Measurements from ENCODE around the gene SEMA5B.
A peak's percentile ranks its signal among the peaks of the same experiment; 100 is the strongest.

The SEMA5B gene

DNA sequence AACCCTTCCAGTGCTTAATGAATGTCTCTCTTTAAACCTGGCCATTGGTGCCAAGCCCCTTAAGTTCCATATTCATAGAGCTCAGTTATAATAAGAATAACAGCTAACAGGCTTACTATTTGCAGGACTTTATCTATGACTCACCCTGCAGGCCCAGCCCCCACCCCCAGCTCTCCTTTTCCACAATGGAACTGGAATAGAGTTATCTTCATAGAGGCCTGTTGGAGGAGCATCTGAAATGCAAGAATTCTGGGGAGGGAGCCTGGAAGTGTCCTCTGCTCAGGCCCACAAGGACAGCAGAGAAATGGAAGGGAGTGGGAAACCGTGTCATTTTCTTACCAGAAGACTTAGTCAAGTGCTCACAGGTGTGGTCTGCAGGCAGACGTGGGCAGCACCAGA lies 52.8 kb downstream of the SEMA5B start:
- Histone ChIP-seq H4K8ac (ENCODE audit: low read depth, low read length) (no peak overlapping the region), H3K14ac (ENCODE audit: low read length) (peak overlapping the region; percentile 15), H2BK12ac (ENCODE audit: low read length) (peak overlapping the region; percentile 9), H2BK120ac (ENCODE audit: insufficient read depth, low read length, poor library complexity) (no peak overlapping the region), H3K4me2 (ENCODE audit: low read length) (peak overlapping the region; percentile 3), H3K27me3 (ENCODE audit: insufficient read depth, low read length) (no peaks in the 10 kb centered on the region), H3K36me3 (ENCODE audit: control insufficient read depth in 1 of 2, insufficient read depth in 2 of 2, low read length in 2 of 2) (no peaks in the 10 kb centered on the region), H3K23ac (ENCODE audit: low read length) (no peak overlapping the region), H4K12ac (ENCODE audit: low read depth, low read length) (no peak overlapping the region), H2BK5ac (ENCODE audit: low read depth, low read length, poor library complexity) (no peak overlapping the region), H3K18ac (ENCODE audit: low read length) (peak overlapping the region; percentile 48), H3K4ac (ENCODE audit: low read depth, low read length) (no peak overlapping the region), H3K4me3 (ENCODE audit: low read depth, low read length) (no peak overlapping the region), H2AFZ (ENCODE audit: insufficient read depth, low read length, poor library complexity) (no peak overlapping the region), H3K9me3 (ENCODE audit: insufficient read depth, low read depth, low read length) (no peaks in the 10 kb centered on the region), H3K79me1 (ENCODE audit: low read length) (peaks cover 6% of the 10 kb centered on the region), H3K4me1 (ENCODE audit: control insufficient read depth in 1 of 2, insufficient read depth in 2 of 2, low read length in 2 of 2) (peaks cover 29 to 30% of the 10 kb centered on the region in 2 experiments), H4K91ac (ENCODE audit: low read depth, low read length) (peak overlapping the region; percentile 74), H3K79me2 (ENCODE audit: control insufficient read depth, insufficient read depth, low read length, poor library complexity) (no peaks in the 10 kb centered on the region), H2AK5ac (ENCODE audit: low read length) (no peak overlapping the region), H3K9ac (ENCODE audit: low read length) (no peak overlapping the region), H3K27ac (ENCODE audit: low read depth, low read length) (peak overlapping the region; percentile 30)
- peak; percentile 24 to 45 for DNase-seq
- WGBS (ENCODE audit: extremely low coverage, insufficient coverage, insufficient read length), result no CpG with 5 or more reads among the region's 2 CpGs

DNA sequence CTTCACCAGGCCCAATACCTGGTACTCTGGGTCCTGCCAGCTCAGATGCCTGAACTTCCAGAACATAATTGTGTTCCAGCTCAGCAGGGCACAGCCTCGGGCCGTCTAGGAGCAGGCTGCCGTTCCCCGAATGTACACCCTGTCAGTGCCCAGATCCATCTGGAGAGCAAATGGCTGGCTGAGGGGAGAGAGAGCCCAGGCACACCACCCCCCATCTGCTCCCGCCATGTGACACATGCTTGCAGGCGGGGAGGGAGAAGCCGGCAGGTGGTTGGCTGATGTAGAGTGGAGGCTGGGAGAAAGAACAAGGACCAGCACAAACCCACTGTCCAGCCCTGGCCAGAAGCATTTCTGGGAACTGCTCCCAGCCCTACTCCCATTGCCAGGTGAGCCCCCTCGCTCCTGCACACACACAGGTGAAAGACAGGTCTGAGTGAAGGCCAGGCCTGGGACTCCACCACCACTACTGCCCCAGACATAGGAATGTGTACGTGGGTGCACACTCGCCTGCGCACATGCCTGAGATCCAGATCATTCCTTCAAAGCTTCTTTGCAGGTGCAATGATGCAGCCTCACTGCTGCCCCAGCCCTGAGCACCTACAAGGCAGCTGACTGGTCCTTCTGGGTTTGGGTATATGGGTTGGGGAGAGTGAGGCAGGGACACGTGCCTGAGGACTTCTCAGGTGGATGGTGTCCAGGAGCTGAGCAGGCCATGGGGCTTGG lies 53.5 kb downstream of the SEMA5B start:
- Histone ChIP-seq H3K27ac (ENCODE audit: low read depth, low read length) (no peak overlapping the region), H3K27me3 (ENCODE audit: insufficient read depth, low read length) (no peaks in the 10 kb centered on the region), H4K12ac (ENCODE audit: low read depth, low read length) (no peak overlapping the region), H4K91ac (ENCODE audit: low read depth, low read length) (peak overlapping the region; percentile 3), H3K14ac (ENCODE audit: low read length) (no peak overlapping the region), H3K4me3 (ENCODE audit: low read depth, low read length) (no peak overlapping the region), H2BK12ac (ENCODE audit: low read length) (no peak overlapping the region), H3K36me3 (ENCODE audit: control insufficient read depth in 1 of 2, insufficient read depth in 2 of 2, low read length in 2 of 2) (no peaks in the 10 kb centered on the region), H3K23ac (ENCODE audit: low read length) (no peak overlapping the region), H2AFZ (ENCODE audit: insufficient read depth, low read length, poor library complexity) (no peak overlapping the region), H2AK5ac (ENCODE audit: low read length) (peak overlapping the region; percentile 15), H4K8ac (ENCODE audit: low read depth, low read length) (no peak overlapping the region), H3K4ac (ENCODE audit: low read depth, low read length) (no peak overlapping the region), H3K9me3 (ENCODE audit: insufficient read depth, low read depth, low read length) (no peaks in the 10 kb centered on the region), H3K9ac (ENCODE audit: low read length) (no peak overlapping the region), H2BK5ac (ENCODE audit: low read depth, low read length, poor library complexity) (no peak overlapping the region), H3K4me2 (ENCODE audit: low read length) (no peak overlapping the region), H3K4me1 (ENCODE audit: control insufficient read depth in 1 of 2, insufficient read depth in 2 of 2, low read length in 2 of 2) (peaks cover 29 to 30% of the 10 kb centered on the region in 2 experiments), H3K79me1 (ENCODE audit: low read length) (peaks cover 6% of the 10 kb centered on the region), H3K79me2 (ENCODE audit: control insufficient read depth, insufficient read depth, low read length, poor library complexity) (no peaks in the 10 kb centered on the region), H3K18ac (ENCODE audit: low read length) (no peak overlapping the region), H2BK120ac (ENCODE audit: insufficient read depth, low read length, poor library complexity) (no peak overlapping the region)
- peak; percentile 64 to 80 for DNase-seq
- WGBS (ENCODE audit: extremely low coverage, insufficient coverage, insufficient read length), result no CpG with 5 or more reads among the region's 12 CpGs

DNA sequence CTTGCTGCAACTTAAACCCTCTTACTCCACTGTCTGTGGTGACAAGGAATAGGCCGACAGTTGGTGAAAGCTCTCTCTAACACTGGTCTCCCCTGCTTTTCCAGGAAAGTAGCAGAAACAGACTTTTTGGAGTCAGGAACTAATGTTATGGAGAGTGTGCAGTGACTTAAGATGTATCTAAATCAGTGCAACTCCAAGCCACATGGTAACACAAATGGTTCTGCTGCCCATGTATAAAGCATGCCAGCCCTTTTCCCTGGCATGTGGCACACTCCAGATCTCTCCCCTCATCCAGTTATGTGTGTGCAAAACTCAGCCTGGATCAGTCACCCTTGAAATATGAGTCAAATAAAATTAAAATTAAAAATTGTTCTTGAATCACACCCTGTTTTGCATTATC lies 55.4 kb downstream of the SEMA5B start:
- Histone ChIP-seq H2BK12ac (ENCODE audit: low read length) (no peak overlapping the region), H2AK5ac (ENCODE audit: low read length) (no peak overlapping the region), H2AFZ (ENCODE audit: insufficient read depth, low read length, poor library complexity) (no peak overlapping the region), H3K4me1 (ENCODE audit: control insufficient read depth in 1 of 2, insufficient read depth in 2 of 2, low read length in 2 of 2) (peaks cover 18 to 21% of the 10 kb centered on the region in 2 experiments), H3K79me1 (ENCODE audit: low read length) (peaks cover 4% of the 10 kb centered on the region), H2BK120ac (ENCODE audit: insufficient read depth, low read length, poor library complexity) (no peak overlapping the region), H3K27ac (ENCODE audit: low read depth, low read length) (no peak overlapping the region), H4K12ac (ENCODE audit: low read depth, low read length) (no peak overlapping the region), H3K18ac (ENCODE audit: low read length) (no peak overlapping the region), H4K91ac (ENCODE audit: low read depth, low read length) (no peak overlapping the region), H3K14ac (ENCODE audit: low read length) (no peak overlapping the region), H3K4me3 (ENCODE audit: low read depth, low read length) (no peak overlapping the region), H3K4ac (ENCODE audit: low read depth, low read length) (no peak overlapping the region), H2BK5ac (ENCODE audit: low read depth, low read length, poor library complexity) (no peak overlapping the region), H3K9ac (ENCODE audit: low read length) (no peak overlapping the region), H4K8ac (ENCODE audit: low read depth, low read length) (no peak overlapping the region), H3K4me2 (ENCODE audit: low read length) (no peak overlapping the region), H3K23ac (ENCODE audit: low read length) (no peak overlapping the region), H3K27me3 (ENCODE audit: insufficient read depth, low read length) (no peaks in the 10 kb centered on the region), H3K36me3 (ENCODE audit: control insufficient read depth in 1 of 2, insufficient read depth in 2 of 2, low read length in 2 of 2) (no peaks in the 10 kb centered on the region), H3K79me2 (ENCODE audit: control insufficient read depth, insufficient read depth, low read length, poor library complexity) (no peaks in the 10 kb centered on the region), H3K9me3 (ENCODE audit: insufficient read depth, low read depth, low read length) (no peaks in the 10 kb centered on the region)
- WGBS (ENCODE audit: extremely low coverage, insufficient coverage, insufficient read length), result no CpG with 5 or more reads among the region's 1 CpG
- no peak for DNase-seq

DNA sequence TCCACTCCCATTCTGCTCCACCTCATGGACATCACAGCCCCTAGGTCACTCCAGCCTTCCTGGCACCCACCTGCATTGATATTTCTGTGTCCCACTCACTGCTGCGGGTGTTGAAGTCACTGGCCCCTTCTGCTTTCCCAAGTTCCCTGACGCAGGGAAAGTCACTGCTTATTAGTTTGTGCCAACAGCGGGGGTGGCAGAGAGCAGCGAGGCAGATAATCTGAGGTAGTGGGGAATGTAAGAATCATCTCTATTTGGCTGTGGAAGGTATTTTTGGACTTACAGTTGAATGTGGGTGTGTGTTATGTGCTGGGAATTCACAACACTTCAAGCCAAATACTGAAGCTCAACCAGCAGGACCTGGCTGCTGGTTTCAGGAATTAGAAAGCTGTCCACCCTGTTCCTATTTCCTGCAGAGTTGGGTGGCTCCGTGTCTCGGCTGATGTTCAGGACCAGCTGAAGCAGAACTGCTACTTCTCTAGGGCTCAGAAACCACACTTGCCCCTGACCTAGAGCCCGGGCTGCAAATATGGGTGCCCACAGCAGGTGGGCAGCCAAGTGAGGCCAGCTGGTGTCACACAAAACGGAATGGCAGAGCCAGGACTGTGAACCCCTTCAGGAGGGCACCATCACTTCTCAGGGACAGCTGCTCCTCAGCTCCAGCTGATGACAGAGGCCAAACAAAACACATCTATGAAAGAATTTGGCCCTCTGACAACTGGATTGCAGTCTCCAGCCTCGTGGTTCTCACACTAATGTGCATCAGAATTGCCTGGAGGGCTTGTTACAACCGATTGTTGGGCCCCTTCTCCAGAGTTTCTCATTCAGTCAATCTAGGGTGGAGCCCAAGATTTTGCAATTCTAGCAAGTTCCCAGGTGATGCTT lies 57.7 kb downstream of the SEMA5B start:
- H4K91ac ChIP-seq (ENCODE audit: low read depth, low read length), result no peak overlapping the region
- no CpG with 5 or more reads among the region's 10 CpGs for WGBS (ENCODE audit: extremely low coverage, insufficient coverage, insufficient read length)
- H4K8ac ChIP-seq (ENCODE audit: low read depth, low read length), result no peak overlapping the region
- H3K4me1 ChIP-seq (ENCODE audit: control insufficient read depth in 1 of 2, insufficient read depth in 2 of 2, low read length in 2 of 2), result peaks cover 10 to 13% of the 10 kb centered on the region in 2 experiments
- peak; percentile 76 to 86 for DNase-seq
- no peak overlapping the region for H3K14ac ChIP-seq (ENCODE audit: low read length)
- no peak overlapping the region for H3K4me3 ChIP-seq (ENCODE audit: low read depth, low read length)
- no peak overlapping the region for H3K4ac ChIP-seq (ENCODE audit: low read depth, low read length)
- H3K27me3 ChIP-seq (ENCODE audit: insufficient read depth, low read length), result no peaks in the 10 kb centered on the region
- no peak overlapping the region for H4K12ac ChIP-seq (ENCODE audit: low read depth, low read length)
- H3K9me3 ChIP-seq (ENCODE audit: insufficient read depth, low read depth, low read length), result no peaks in the 10 kb centered on the region
- H2BK12ac ChIP-seq (ENCODE audit: low read length), result no peak overlapping the region
- H3K27ac ChIP-seq (ENCODE audit: low read depth, low read length), result no peak overlapping the region
- H2BK5ac ChIP-seq (ENCODE audit: low read depth, low read length, poor library complexity), result no peak overlapping the region
- no peak overlapping the region for H3K4me2 ChIP-seq (ENCODE audit: low read length)
- H3K23ac ChIP-seq (ENCODE audit: low read length), result no peak overlapping the region
- no peak overlapping the region for H2AK5ac ChIP-seq (ENCODE audit: low read length)
- H2AFZ ChIP-seq (ENCODE audit: insufficient read depth, low read length, poor library complexity), result no peak overlapping the region
- H3K18ac ChIP-seq (ENCODE audit: low read length), result no peak overlapping the region
- no peaks in the 10 kb centered on the region for H3K79me2 ChIP-seq (ENCODE audit: control insufficient read depth, insufficient read depth, low read length, poor library complexity)
- H3K79me1 ChIP-seq (ENCODE audit: low read length), result peaks cover 2% of the 10 kb centered on the region
- H2BK120ac ChIP-seq (ENCODE audit: insufficient read depth, low read length, poor library complexity), result no peak overlapping the region
- H3K36me3 ChIP-seq (ENCODE audit: control insufficient read depth in 1 of 2, insufficient read depth in 2 of 2, low read length in 2 of 2), result no peaks in the 10 kb centered on the region
- H3K9ac ChIP-seq (ENCODE audit: low read length), result no peak overlapping the region
